GM21825 (cell line): ENCODE data around the gene IRX5.

Experiments used
- ATAC-seq: cut with Tn5 transposase; IDR thresholded peaks from one replicate; pipeline ENCODE4 v1.9.1; 2021; ENCODE audit warnings: mild to moderate bottlenecking, moderate library complexity; ENCODE audit not compliant: unreplicated experiment

IRX5 gene

GRCh38 chr16:54944002-54944401 is 13.3 kb downstream of the IRX5 start:
- ATAC-seq = no peak

GRCh38 chr16:54945063-54945462 is 14.4 kb downstream of the IRX5 start:
- ATAC-seq = no peak

- no peak for ATAC-seq
Measured at GRCh38 chr16:54946909-54947308, 16.2 kb downstream of the IRX5 start.

GRCh38 chr16:54947616-54948015 is 17.0 kb downstream of the IRX5 start:
- ATAC-seq = no peak

- ATAC-seq = no peak
Measured at GRCh38 chr16:54952195-54952594, 21.5 kb downstream of the IRX5 start.

- ATAC-seq = no peak
Measured at GRCh38 chr16:54953461-54953860, 22.8 kb downstream of the IRX5 start.

- ATAC-seq = no peak
Measured at GRCh38 chr16:54954220-54954619, 23.6 kb downstream of the IRX5 start.

- ATAC-seq = no peak
Measured at GRCh38 chr16:54955757-54956156, 25.1 kb downstream of the IRX5 start.

- ATAC-seq = no peak
Measured at GRCh38 chr16:54957403-54958166, 26.9 kb downstream of the IRX5 start.

- ATAC-seq = no peak
Measured at GRCh38 chr16:54962045-54962444, 31.4 kb downstream of the IRX5 start.

- ATAC-seq = no peak
Measured at GRCh38 chr16:54964239-54964638, 33.6 kb downstream of the IRX5 start.

GRCh38 chr16:54965464-54965863 is 34.8 kb downstream of the IRX5 start:
- no peak for ATAC-seq

GRCh38 chr16:54968011-54968410 is 37.3 kb downstream of the IRX5 start:
- no peak for ATAC-seq

- no peak for ATAC-seq
Measured at GRCh38 chr16:54968784-54969183, 38.1 kb downstream of the IRX5 start.

- ATAC-seq = no peak
Measured at GRCh38 chr16:54970016-54970415, 39.4 kb downstream of the IRX5 start.

GRCh38 chr16:54974367-54974766 is 43.7 kb downstream of the IRX5 start:
- ATAC-seq = no peak

GRCh38 chr16:54976651-54977200 is 46.1 kb downstream of the IRX5 start:
- no peak for ATAC-seq

- ATAC-seq = no peak
Measured at GRCh38 chr16:54977211-54977610, 46.5 kb downstream of the IRX5 start.

GRCh38 chr16:54980821-54981220 is 50.2 kb downstream of the IRX5 start:
- ATAC-seq = no peak
